ENCODE data around the gene POLR1A. TPM values are rescaled to one million over a fixed set of nuclear protein-coding genes. Genes with fewer than 3 reads are reported as not detected.
A peak's percentile ranks its signal among the peaks of the same experiment; 100 is the strongest.

The POLR1A gene
- polyA plus RNA-seq = 10 to 100 TPM in 1 of 4 donors, 1 to 10 TPM in 3; 1.4 to 12.6 (median 5.4) TPM
- long read RNA-seq, donor 1 = 0 reads
- long read RNA-seq, donor 2 = 0 reads
- long read RNA-seq, donor 3 = 0 reads
- long read RNA-seq, donor 4 = 0 reads
- long read RNA-seq, donor 5 = 0 reads
- long read RNA-seq, donor 6 = 0 reads
- long read RNA-seq, donor 7 = 0 reads
- long read RNA-seq, donor 8 = 0 reads
- long read RNA-seq, donor 9 = 0 reads
- long read RNA-seq, donor 10 = 0 reads

- Histone ChIP-seq H3K36me3 (ENCODE audit: control insufficient read depth in 3 of 3, insufficient read depth in 2 of 3, low read depth in 1 of 3, low read length in 3 of 3) (peaks cover 0 to 5% (median under 1%) of the 10 kb centered on the region in 3 donors), H3K9me3 (ENCODE audit: control insufficient read depth in 2 of 2, insufficient read depth in 1 of 2, low read depth in 1 of 2, low read length in 1 of 2) (no peaks in the 10 kb centered on the region), H3K27ac (ENCODE audit: low read depth in 1 of 3, low read length in 2 of 3) (peak within 1 kb of the TSS; percentile 42 to 84 (median 64)), H3K27me3 (ENCODE audit: control insufficient read depth in 3 of 3, insufficient read depth in 3 of 3, low read length in 3 of 3) (no peaks in the 10 kb centered on the region), H3K4me3 (ENCODE audit: low read depth in 1 of 3, low read length in 3 of 3) (peak within 1 kb of the TSS; percentile 66 to 98 (median 94)), H3K4me1 (ENCODE audit: control insufficient read depth in 3 of 3, insufficient read depth in 2 of 3, low read depth in 1 of 3, low read length in 2 of 3) (peaks cover 0 to 7% (median 6%) of the 10 kb centered on the region in 3 donors)
- DNase-seq (peak; percentile 96 to 98), FAIRE-seq (no peak)
- 0% methylated on average over 38 of the region's 38 CpGs for WGBS, 3 donors
These were observed at the start of gene POLR1A for GRCh38 chr2:86105252-86105968. Gene POLR1A (minus strand): TSS chr2:86105886. CDS start chr2:86105776, 110 bp downstream.

DNA sequence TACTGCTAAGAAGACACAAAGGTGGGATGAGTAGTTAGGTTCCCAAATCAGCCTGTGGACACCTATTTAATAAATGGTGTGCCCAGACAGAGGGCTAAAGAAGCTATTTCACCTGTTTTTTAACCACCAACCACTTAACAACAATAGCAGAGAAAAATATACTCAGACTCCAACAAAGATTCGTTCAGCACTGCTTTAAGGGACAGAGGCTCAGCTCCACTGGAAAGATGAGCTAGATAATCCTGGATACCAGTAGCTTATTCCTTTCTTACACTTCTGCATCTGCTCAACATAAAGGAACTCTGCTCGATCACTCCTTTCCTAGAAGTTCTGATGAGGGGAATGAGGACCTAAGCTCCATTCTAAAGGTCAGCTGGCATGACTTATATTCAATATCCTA is 44.8 kb upstream of the POLR1A start:
- DNase-seq = no peak
- Histone ChIP-seq H3K27me3 (ENCODE audit: control insufficient read depth in 3 of 3, insufficient read depth in 3 of 3, low read length in 3 of 3) (no peaks in the 10 kb centered on the region), H3K4me3 (ENCODE audit: low read depth in 1 of 3, low read length in 3 of 3) (no peak overlapping the region), H3K9me3 (ENCODE audit: control insufficient read depth in 2 of 2, insufficient read depth in 1 of 2, low read depth in 1 of 2, low read length in 1 of 2) (no peaks in the 10 kb centered on the region), H3K4me1 (ENCODE audit: control insufficient read depth in 3 of 3, insufficient read depth in 2 of 3, low read depth in 1 of 3, low read length in 2 of 3) (no peaks in the 10 kb centered on the region), H3K27ac (ENCODE audit: low read depth in 1 of 3, low read length in 2 of 3) (no peak overlapping the region), H3K36me3 (ENCODE audit: control insufficient read depth in 3 of 3, insufficient read depth in 2 of 3, low read depth in 1 of 3, low read length in 3 of 3) (peaks cover 15 to 49% (median 35%) of the 10 kb centered on the region in 3 donors)
- FAIRE-seq = no peak
- 92 to 100% (median 96%) methylated on average over 2 of the region's 2 CpGs for WGBS, 3 donors

DNA sequence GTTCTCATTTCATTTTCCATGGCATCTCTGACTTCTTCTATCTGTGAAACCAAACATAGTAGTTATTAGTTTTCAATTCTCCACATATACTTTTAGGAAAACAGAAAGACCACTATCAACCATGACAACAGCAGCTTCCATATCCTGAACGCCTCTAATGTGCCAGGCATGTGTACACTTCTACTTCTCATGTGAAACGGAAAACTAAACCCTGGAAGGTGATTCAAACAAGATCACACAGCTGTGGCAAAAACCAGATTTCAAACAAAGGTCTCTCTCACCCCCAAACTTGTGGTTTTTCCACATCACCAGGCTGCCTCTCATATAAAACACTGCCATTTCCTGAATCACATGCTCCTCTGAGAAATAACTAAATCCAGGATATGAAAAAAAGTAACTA is 42.1 kb upstream of the POLR1A start:
- WGBS, 3 donors = 74 to 92% (median 88%) methylated on average over 2 of the region's 2 CpGs
- FAIRE-seq (no peak), DNase-seq (no peak)
- no peaks in the 10 kb centered on the region for H3K27me3 ChIP-seq (ENCODE audit: control insufficient read depth in 3 of 3, insufficient read depth in 3 of 3, low read length in 3 of 3)
- no peaks in the 10 kb centered on the region for H3K4me1 ChIP-seq (ENCODE audit: control insufficient read depth in 3 of 3, insufficient read depth in 2 of 3, low read depth in 1 of 3, low read length in 2 of 3)
- H3K9me3 ChIP-seq (ENCODE audit: control insufficient read depth in 2 of 2, insufficient read depth in 1 of 2, low read depth in 1 of 2, low read length in 1 of 2) = no peaks in the 10 kb centered on the region
- peaks cover 20 to 61% (median 42%) of the 10 kb centered on the region in 3 donors for H3K36me3 ChIP-seq (ENCODE audit: control insufficient read depth in 3 of 3, insufficient read depth in 2 of 3, low read depth in 1 of 3, low read length in 3 of 3)
- no peak overlapping the region for H3K4me3 ChIP-seq (ENCODE audit: low read depth in 1 of 3, low read length in 3 of 3)
- no peak overlapping the region for H3K27ac ChIP-seq (ENCODE audit: low read depth in 1 of 3, low read length in 2 of 3)

DNA sequence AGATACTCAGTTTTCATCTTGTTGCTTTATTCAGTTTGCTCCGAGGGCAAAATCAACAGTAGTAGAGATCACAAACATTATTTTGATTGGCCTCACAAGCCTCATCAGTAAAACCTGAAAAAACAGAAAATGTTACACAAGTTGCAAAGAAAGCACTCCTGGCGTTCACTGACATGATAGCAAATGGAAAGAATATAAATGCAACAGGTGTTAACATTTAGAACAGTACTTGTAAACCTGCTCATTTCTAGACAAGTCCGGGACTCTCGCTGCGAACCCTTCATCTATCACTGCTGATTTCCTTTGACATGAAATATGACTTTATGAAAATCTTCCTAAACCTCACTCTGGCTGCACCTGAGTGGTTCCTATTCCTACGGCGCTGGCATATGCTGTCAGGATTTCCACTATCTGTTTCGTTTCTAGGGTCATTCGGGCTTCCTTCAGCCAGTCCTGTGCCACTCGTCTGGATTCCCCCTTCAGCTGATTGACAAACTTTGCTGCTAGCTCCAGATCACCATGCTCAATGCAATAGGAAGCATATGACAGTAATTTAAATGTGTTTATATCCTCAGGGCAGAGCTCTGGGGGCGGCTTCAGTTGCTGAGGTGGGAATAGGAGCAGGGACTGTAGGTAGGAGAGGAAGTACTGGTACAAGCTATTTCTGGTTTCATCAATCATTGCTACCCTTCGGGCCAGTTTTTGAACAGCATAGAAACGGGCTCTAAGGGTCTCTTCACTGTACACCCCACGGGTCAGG is 38.4 kb upstream of the POLR1A start:
- no peaks in the 10 kb centered on the region for H3K9me3 ChIP-seq (ENCODE audit: control insufficient read depth in 2 of 2, insufficient read depth in 1 of 2, low read depth in 1 of 2, low read length in 1 of 2)
- H3K27ac ChIP-seq (ENCODE audit: low read depth in 1 of 3, low read length in 2 of 3) = no peak overlapping the region
- DNase-seq (no peak), FAIRE-seq (no peak)
- WGBS, 3 donors = 88 to 90% (median 89%) methylated on average over 14 of the region's 14 CpGs
- no peak overlapping the region for H3K4me3 ChIP-seq (ENCODE audit: low read depth in 1 of 3, low read length in 3 of 3)
- no peaks in the 10 kb centered on the region for H3K4me1 ChIP-seq (ENCODE audit: control insufficient read depth in 3 of 3, insufficient read depth in 2 of 3, low read depth in 1 of 3, low read length in 2 of 3)
- H3K36me3 ChIP-seq (ENCODE audit: control insufficient read depth in 3 of 3, insufficient read depth in 2 of 3, low read depth in 1 of 3, low read length in 3 of 3) = peaks cover 27 to 51% (median 28%) of the 10 kb centered on the region in 3 donors
- no peaks in the 10 kb centered on the region for H3K27me3 ChIP-seq (ENCODE audit: control insufficient read depth in 3 of 3, insufficient read depth in 3 of 3, low read length in 3 of 3)

DNA sequence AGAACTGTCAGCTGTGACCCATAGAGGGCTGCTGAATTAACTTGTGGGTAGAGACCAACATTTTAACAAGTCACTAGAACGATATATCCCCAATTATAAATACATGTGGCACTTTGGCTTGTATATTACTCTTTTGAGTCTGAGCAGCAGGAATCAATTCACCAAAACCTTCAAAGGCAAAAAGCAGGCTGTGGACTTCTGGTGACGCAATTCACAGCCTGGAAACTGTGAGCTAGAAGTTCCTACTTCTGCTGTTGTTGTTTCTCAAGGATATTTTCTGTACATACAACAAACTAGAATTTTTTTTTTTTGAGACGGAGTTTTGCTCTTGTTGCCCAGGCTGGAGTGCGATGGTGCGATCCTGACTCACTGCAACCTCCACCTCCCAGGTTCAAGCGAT is 37.6 kb upstream of the POLR1A start:
- Histone ChIP-seq H3K4me3 (ENCODE audit: low read depth in 1 of 3, low read length in 3 of 3) (no peak overlapping the region), H3K9me3 (ENCODE audit: control insufficient read depth in 2 of 2, insufficient read depth in 1 of 2, low read depth in 1 of 2, low read length in 1 of 2) (no peaks in the 10 kb centered on the region), H3K36me3 (ENCODE audit: control insufficient read depth in 3 of 3, insufficient read depth in 2 of 3, low read depth in 1 of 3, low read length in 3 of 3) (peaks cover 23 to 51% (median 25%) of the 10 kb centered on the region in 3 donors), H3K27me3 (ENCODE audit: control insufficient read depth in 3 of 3, insufficient read depth in 3 of 3, low read length in 3 of 3) (no peaks in the 10 kb centered on the region), H3K27ac (ENCODE audit: low read depth in 1 of 3, low read length in 2 of 3) (no peak overlapping the region), H3K4me1 (ENCODE audit: control insufficient read depth in 3 of 3, insufficient read depth in 2 of 3, low read depth in 1 of 3, low read length in 2 of 3) (no peaks in the 10 kb centered on the region)
- FAIRE-seq (no peak), DNase-seq (no peak)
- WGBS, 3 donors = 88 to 97% (median 91%) methylated on average over 6 of the region's 6 CpGs

GRCh38 chr2:86142436-86143257 is 37.0 kb upstream of the POLR1A start:
- WGBS, 3 donors = 65 to 82% (median 76%) methylated on average over 3 of the region's 3 CpGs
- no peak for FAIRE-seq
- peaks cover 21 to 51% (median 24%) of the 10 kb centered on the region in 3 donors for H3K36me3 ChIP-seq (ENCODE audit: control insufficient read depth in 3 of 3, insufficient read depth in 2 of 3, low read depth in 1 of 3, low read length in 3 of 3)
- H3K4me1 ChIP-seq (ENCODE audit: control insufficient read depth in 3 of 3, insufficient read depth in 2 of 3, low read depth in 1 of 3, low read length in 2 of 3) = no peaks in the 10 kb centered on the region
- no peak overlapping the region for H3K27ac ChIP-seq (ENCODE audit: low read depth in 1 of 3, low read length in 2 of 3)
- no peaks in the 10 kb centered on the region for H3K9me3 ChIP-seq (ENCODE audit: control insufficient read depth in 2 of 2, insufficient read depth in 1 of 2, low read depth in 1 of 2, low read length in 1 of 2)
- H3K27me3 ChIP-seq (ENCODE audit: control insufficient read depth in 3 of 3, insufficient read depth in 3 of 3, low read length in 3 of 3) = no peaks in the 10 kb centered on the region
- DNase-seq = no peak
- H3K4me3 ChIP-seq (ENCODE audit: low read depth in 1 of 3, low read length in 3 of 3) = no peak overlapping the region

DNA sequence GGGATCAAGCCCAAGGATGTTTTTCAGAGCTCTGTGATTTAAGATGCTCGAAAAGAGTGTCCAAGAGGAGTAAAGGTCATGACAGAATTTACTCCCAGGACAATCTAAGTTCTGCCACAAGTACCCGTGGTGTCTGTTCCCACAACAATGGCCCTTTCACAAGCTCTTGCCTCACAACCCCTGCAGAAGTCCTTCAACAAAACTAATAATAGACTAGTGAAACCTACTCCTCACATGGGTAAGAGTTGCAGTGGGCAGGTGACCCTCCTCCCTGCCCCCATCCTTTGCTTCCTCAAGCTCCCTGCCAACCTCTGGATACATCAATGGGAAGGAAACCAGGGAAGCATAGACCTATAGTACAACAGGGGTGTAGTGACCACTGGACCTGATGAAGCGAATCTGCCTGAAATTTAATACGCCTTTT is 35.3 kb upstream of the POLR1A start:
- no peak overlapping the region for H3K4me3 ChIP-seq (ENCODE audit: low read depth in 1 of 3, low read length in 3 of 3)
- H3K27ac ChIP-seq (ENCODE audit: low read depth in 1 of 3, low read length in 2 of 3) = no peak overlapping the region
- DNase-seq (no peak), FAIRE-seq (no peak)
- 75 to 79% (median 78%) methylated on average over 4 of the region's 4 CpGs for WGBS, 3 donors
- no peaks in the 10 kb centered on the region for H3K27me3 ChIP-seq (ENCODE audit: control insufficient read depth in 3 of 3, insufficient read depth in 3 of 3, low read length in 3 of 3)
- H3K9me3 ChIP-seq (ENCODE audit: control insufficient read depth in 2 of 2, insufficient read depth in 1 of 2, low read depth in 1 of 2, low read length in 1 of 2) = no peaks in the 10 kb centered on the region
- H3K36me3 ChIP-seq (ENCODE audit: control insufficient read depth in 3 of 3, insufficient read depth in 2 of 3, low read depth in 1 of 3, low read length in 3 of 3) = peaks cover 27 to 46% (median 29%) of the 10 kb centered on the region in 3 donors
- no peaks in the 10 kb centered on the region for H3K4me1 ChIP-seq (ENCODE audit: control insufficient read depth in 3 of 3, insufficient read depth in 2 of 3, low read depth in 1 of 3, low read length in 2 of 3)

GRCh38 chr2:86139981-86140380 is 34.3 kb upstream of the POLR1A start:
- Histone ChIP-seq H3K27me3 (ENCODE audit: control insufficient read depth in 3 of 3, insufficient read depth in 3 of 3, low read length in 3 of 3) (no peaks in the 10 kb centered on the region), H3K9me3 (ENCODE audit: control insufficient read depth in 2 of 2, insufficient read depth in 1 of 2, low read depth in 1 of 2, low read length in 1 of 2) (no peaks in the 10 kb centered on the region), H3K4me3 (ENCODE audit: low read depth in 1 of 3, low read length in 3 of 3) (no peak overlapping the region), H3K27ac (ENCODE audit: low read depth in 1 of 3, low read length in 2 of 3) (no peak overlapping the region), H3K4me1 (ENCODE audit: control insufficient read depth in 3 of 3, insufficient read depth in 2 of 3, low read depth in 1 of 3, low read length in 2 of 3) (no peaks in the 10 kb centered on the region), H3K36me3 (ENCODE audit: control insufficient read depth in 3 of 3, insufficient read depth in 2 of 3, low read depth in 1 of 3, low read length in 3 of 3) (peaks cover 30 to 43% (median 33%) of the 10 kb centered on the region in 3 donors)
- WGBS, 3 donors = 76 to 89% (median 77%) methylated on average over 4 of the region's 4 CpGs
- no peak for FAIRE-seq
- no peak for DNase-seq

Data from small intestine (tissue), 16 donors.